ENCODE measurements around the gene SLC35E3.

Gene SLC35E3

GRCh38 chr12:68745904-68746571 lies at the start of gene SLC35E3:
SLC35E3 (plus strand) TSS chr12:68746176; CDS start chr12:68746378, 202 bp downstream.
- ATAC-seq (peak; percentile 95), DNase-seq (peak; percentile 93)
- Mint-ChIP-seq H3K4me3 (peak within 1 kb of the TSS; percentile 95), H3K27ac (peak within 1 kb of the TSS; percentile 94), H3K36me3 (ENCODE audit: low read depth) (peaks cover 19% of the 10 kb centered on the region), H3K9me3 (no peaks in the 10 kb centered on the region), H3K4me1 (peaks cover 28% of the 10 kb centered on the region), H3K27me3 (no peaks in the 10 kb centered on the region)

GRCh38 chr12:68699486-68699885 lies 46.5 kb upstream of the SLC35E3 start:
- H3K36me3 Mint-ChIP-seq (ENCODE audit: low read depth): peaks cover 46% of the 10 kb centered on the region

GRCh38 chr12:68727776-68728175 lies 18.2 kb upstream of the SLC35E3 start:
- Mint-ChIP-seq H3K36me3 (ENCODE audit: low read depth) (peaks cover 41% of the 10 kb centered on the region), H3K9me3 (no peaks in the 10 kb centered on the region), H3K4me1 (no peaks in the 10 kb centered on the region), H3K4me3 (no peak overlapping the region), H3K27ac (no peak overlapping the region), H3K27me3 (no peaks in the 10 kb centered on the region)
- DNase-seq: no peak
- ATAC-seq: no peak

More at GRCh38 chr12:68699486-68699885, 46.5 kb upstream of the SLC35E3 start:
- no peak for ATAC-seq
- no peak overlapping the region for H3K27ac Mint-ChIP-seq
- no peak overlapping the region for H3K4me3 Mint-ChIP-seq
- no peak for DNase-seq
- no peaks in the 10 kb centered on the region for H3K4me1 Mint-ChIP-seq
- no peaks in the 10 kb centered on the region for H3K9me3 Mint-ChIP-seq
- H3K27me3 Mint-ChIP-seq: no peaks in the 10 kb centered on the region

- Mint-ChIP-seq H3K27me3 (no peaks in the 10 kb centered on the region), H3K4me1 (no peaks in the 10 kb centered on the region), H3K4me3 (no peak overlapping the region), H3K9me3 (no peaks in the 10 kb centered on the region), H3K36me3 (ENCODE audit: low read depth) (peaks cover 48% of the 10 kb centered on the region), H3K27ac (no peak overlapping the region)
- no peak for DNase-seq
- no peak for ATAC-seq
These were observed 12.3 kb upstream of the SLC35E3 start for GRCh38 chr12:68733661-68734071.

GRCh38 chr12:68739891-68740290 lies 6.1 kb upstream of the SLC35E3 start:
- Mint-ChIP-seq H3K4me3 (no peak overlapping the region), H3K4me1 (no peaks in the 10 kb centered on the region), H3K27me3 (no peaks in the 10 kb centered on the region), H3K27ac (no peak overlapping the region), H3K36me3 (ENCODE audit: low read depth) (peaks cover 44% of the 10 kb centered on the region), H3K9me3 (no peaks in the 10 kb centered on the region)
- no peak for DNase-seq
- ATAC-seq: no peak

- ATAC-seq (no peak), DNase-seq (no peak)
- Mint-ChIP-seq H3K27ac (no peak overlapping the region), H3K4me3 (no peak overlapping the region), H3K4me1 (peaks cover 21% of the 10 kb centered on the region), H3K36me3 (ENCODE audit: low read depth) (peaks cover 32% of the 10 kb centered on the region), H3K27me3 (no peaks in the 10 kb centered on the region), H3K9me3 (no peaks in the 10 kb centered on the region)
These were observed 2.6 kb upstream of the SLC35E3 start for GRCh38 chr12:68743356-68743755.

GRCh38 chr12:68745376-68745903 lies 536 bp upstream of the SLC35E3 start:
- ATAC-seq (no peak), DNase-seq (no peak)
- Mint-ChIP-seq H3K36me3 (ENCODE audit: low read depth) (peaks cover 21% of the 10 kb centered on the region), H3K4me3 (peak overlapping the region; percentile 95), H3K27ac (peak overlapping the region; percentile 94), H3K9me3 (no peaks in the 10 kb centered on the region), H3K27me3 (no peaks in the 10 kb centered on the region), H3K4me1 (peaks cover 28% of the 10 kb centered on the region)

- Mint-ChIP-seq H3K27ac (peak overlapping the region; percentile 94), H3K4me3 (peak overlapping the region; percentile 95), H3K4me1 (peaks cover 28% of the 10 kb centered on the region), H3K27me3 (no peaks in the 10 kb centered on the region), H3K36me3 (ENCODE audit: low read depth) (peaks cover 14% of the 10 kb centered on the region), H3K9me3 (no peaks in the 10 kb centered on the region)
- DNase-seq: peak; percentile 52
- peak; percentile 59 for ATAC-seq
These were observed 700 bp downstream of the SLC35E3 start for GRCh38 chr12:68746572-68747180.

- peaks cover 28% of the 10 kb centered on the region for H3K4me1 Mint-ChIP-seq
These were observed 3.5 kb downstream of the SLC35E3 start for GRCh38 chr12:68749443-68749842.

GRCh38 chr12:68749861-68750260 lies 3.9 kb downstream of the SLC35E3 start:
- H3K27me3 Mint-ChIP-seq: no peaks in the 10 kb centered on the region
- no peaks in the 10 kb centered on the region for H3K9me3 Mint-ChIP-seq
- no peak overlapping the region for H3K4me3 Mint-ChIP-seq
- H3K4me1 Mint-ChIP-seq: peaks cover 28% of the 10 kb centered on the region
- ATAC-seq: no peak
- H3K36me3 Mint-ChIP-seq (ENCODE audit: low read depth): peaks cover 16% of the 10 kb centered on the region
- DNase-seq: no peak
- H3K27ac Mint-ChIP-seq: no peak overlapping the region

More at GRCh38 chr12:68749443-68749842, 3.5 kb downstream of the SLC35E3 start:
- DNase-seq (no peak), ATAC-seq (no peak)
- no peak overlapping the region for H3K27ac Mint-ChIP-seq
- peaks cover 16% of the 10 kb centered on the region for H3K36me3 Mint-ChIP-seq (ENCODE audit: low read depth)
- no peak overlapping the region for H3K4me3 Mint-ChIP-seq
- no peaks in the 10 kb centered on the region for H3K9me3 Mint-ChIP-seq
- H3K27me3 Mint-ChIP-seq: no peaks in the 10 kb centered on the region

GRCh38 chr12:68750506-68750905 lies 4.5 kb downstream of the SLC35E3 start:
- Mint-ChIP-seq H3K36me3 (ENCODE audit: low read depth) (peaks cover 19% of the 10 kb centered on the region), H3K4me3 (no peak overlapping the region), H3K27ac (no peak overlapping the region), H3K27me3 (no peaks in the 10 kb centered on the region), H3K4me1 (peaks cover 28% of the 10 kb centered on the region), H3K9me3 (no peaks in the 10 kb centered on the region)
- DNase-seq: no peak
- no peak for ATAC-seq

- Mint-ChIP-seq H3K27ac (no peak overlapping the region), H3K4me3 (no peak overlapping the region), H3K9me3 (no peaks in the 10 kb centered on the region), H3K27me3 (no peaks in the 10 kb centered on the region), H3K4me1 (no peaks in the 10 kb centered on the region), H3K36me3 (ENCODE audit: low read depth) (peaks cover 24% of the 10 kb centered on the region)
- ATAC-seq (no peak), DNase-seq (no peak)
These were observed 9.7 kb downstream of the SLC35E3 start for GRCh38 chr12:68755536-68756243.

GRCh38 chr12:68759852-68760251 lies 13.9 kb downstream of the SLC35E3 start:
- Mint-ChIP-seq H3K4me1 (no peaks in the 10 kb centered on the region), H3K27me3 (no peaks in the 10 kb centered on the region), H3K4me3 (no peak overlapping the region), H3K9me3 (no peaks in the 10 kb centered on the region), H3K36me3 (ENCODE audit: low read depth) (peaks cover 22% of the 10 kb centered on the region), H3K27ac (no peak overlapping the region)
- no peak for DNase-seq
- no peak for ATAC-seq

- DNase-seq (no peak), ATAC-seq (no peak)
- Mint-ChIP-seq H3K9me3 (no peaks in the 10 kb centered on the region), H3K4me1 (no peaks in the 10 kb centered on the region), H3K27ac (no peak overlapping the region), H3K36me3 (ENCODE audit: low read depth) (peaks cover 19% of the 10 kb centered on the region), H3K4me3 (no peak overlapping the region), H3K27me3 (no peaks in the 10 kb centered on the region)
These were observed 14.9 kb downstream of the SLC35E3 start for GRCh38 chr12:68760806-68761441.
